Activated gamma-delta T cell treated with anti-CD3 and anti-CD28 coated beads, Interleukin-2, amount 50 U/mL, for 16 hours (primary cell): ENCODE measurements around the gene BRD1.
A peak's percentile ranks its signal among the peaks of the same experiment; 100 is the strongest.
"Not testable (repeated sequence)": the region's sequence is repeated elsewhere in the genome, so short reads cannot be mapped to it uniquely, and the experiment has no call there.

Experiments used
- DNase-seq: peaks from one replicate; pipeline ENCODE4 v3.0.0-alpha.2; 2020; ENCODE audit warnings: low read depth

The BRD1 gene

DNA sequence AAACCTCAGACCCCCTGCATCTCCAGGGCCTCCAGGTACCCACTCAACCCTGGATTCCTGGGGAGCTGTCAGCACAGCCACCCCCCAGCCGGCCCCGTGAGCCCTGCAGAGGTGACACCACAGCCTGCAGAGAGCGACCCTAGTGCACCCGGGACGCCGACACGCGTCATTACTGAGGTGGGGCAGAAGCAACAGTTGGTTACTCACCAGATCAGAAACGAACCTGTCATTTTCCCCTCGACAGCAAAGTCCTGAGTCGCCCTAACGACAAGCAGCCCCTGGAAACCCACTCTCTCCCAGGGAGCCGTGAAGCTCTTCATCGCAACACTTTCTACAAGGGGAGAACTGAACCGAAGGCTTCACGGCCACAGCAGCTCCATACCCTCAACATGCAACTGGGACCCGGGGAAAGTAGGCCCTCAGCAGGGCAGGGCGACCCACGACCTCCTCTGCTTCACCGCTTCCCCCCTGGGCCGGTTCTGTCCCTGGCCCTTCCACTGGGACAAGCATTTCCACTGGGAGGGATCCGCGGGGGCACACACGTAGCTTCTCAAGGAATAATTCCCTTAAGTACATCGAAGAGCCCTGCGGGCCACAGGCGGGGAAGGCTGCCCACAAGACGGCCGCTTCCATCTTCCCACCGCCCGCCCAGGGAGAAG is 1.6 kb downstream of the BRD1 start:
- peak; percentile 42 for DNase-seq

GRCh38 chr22:49825436-49825835 is 2.2 kb downstream of the BRD1 start:
- DNase-seq = no peak

DNA sequence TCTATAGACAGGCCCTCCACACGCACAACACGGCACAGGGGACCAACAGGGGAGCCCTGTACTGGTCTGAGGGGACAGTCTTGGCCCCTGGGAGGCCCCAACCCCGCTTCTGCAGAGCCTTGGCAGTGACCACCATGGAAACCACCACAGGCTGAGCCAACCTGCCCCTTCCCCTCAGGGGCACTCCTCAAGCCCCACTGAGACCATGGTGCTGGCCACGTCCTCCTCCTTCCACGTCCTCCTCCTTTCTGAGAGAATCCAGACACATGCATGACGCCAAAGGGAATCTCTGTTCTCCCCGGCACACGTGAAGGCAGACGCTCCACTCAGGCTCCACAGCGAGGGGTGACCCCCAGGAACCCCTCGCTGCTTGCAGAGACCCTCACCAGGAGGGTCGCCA is 2.7 kb downstream of the BRD1 start:
- no peak for DNase-seq

DNA sequence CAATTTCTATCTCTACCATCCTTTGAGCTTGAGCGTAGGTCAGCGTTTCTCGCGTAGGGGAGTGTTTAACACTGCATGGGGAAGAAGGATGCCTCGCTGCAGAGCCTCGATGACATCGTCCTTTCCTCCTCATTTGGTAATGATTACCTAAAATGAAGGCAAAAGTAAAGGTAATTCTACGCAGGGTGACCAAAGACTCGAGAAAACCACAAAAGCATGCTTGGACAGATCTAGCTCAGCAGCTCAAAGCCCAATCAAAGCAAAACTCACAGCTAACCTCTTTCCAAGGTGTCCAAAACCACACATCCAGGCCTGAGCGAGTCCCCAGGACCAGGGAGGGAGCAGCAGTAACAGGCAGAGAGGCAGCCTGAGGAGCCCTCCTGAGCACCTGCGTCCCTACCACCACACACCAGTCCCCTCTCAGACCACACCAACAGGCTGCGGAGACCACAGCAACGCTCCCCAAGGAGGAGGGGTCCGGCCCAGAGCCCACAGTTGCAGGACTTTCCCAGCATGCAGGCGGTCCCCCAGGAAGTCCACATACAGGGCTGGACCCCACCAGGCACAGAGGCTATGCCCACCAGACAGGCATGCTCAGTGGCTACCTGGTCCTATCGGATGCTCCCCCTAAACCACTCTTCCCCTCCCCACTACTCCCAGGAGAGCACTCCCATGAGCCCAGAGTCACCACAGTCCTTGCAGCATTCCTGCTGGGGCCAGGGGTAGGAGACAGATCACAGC is 3.3 kb downstream of the BRD1 start:
- no peak for DNase-seq

GRCh38 chr22:49823289-49824045 is 4.2 kb downstream of the BRD1 start:
- no peak for DNase-seq

DNA sequence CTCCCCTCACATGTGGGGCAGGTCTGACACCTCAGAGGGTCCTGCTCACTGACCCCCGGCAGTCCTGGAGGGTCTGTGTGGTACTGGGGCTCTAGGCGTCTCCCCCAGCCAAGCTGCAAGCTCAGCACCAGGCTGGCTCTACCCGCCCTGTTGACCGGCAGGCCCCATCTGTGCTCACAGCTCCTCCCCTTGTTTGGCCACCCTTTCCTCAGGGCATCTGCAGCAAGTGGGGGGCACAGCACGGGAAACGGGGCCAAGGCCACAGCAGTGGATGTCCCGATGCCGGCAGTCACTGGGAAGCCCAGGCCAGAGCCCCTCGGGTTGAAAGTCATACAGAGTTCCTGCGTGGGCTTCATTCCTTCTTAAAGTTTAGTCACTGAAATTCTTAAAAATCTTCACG is 5.9 kb downstream of the BRD1 start:
- DNase-seq = not testable (repeated sequence)

- no peak for DNase-seq
These were observed 6.7 kb downstream of the BRD1 start for GRCh38 chr22:49820984-49821383.

DNA sequence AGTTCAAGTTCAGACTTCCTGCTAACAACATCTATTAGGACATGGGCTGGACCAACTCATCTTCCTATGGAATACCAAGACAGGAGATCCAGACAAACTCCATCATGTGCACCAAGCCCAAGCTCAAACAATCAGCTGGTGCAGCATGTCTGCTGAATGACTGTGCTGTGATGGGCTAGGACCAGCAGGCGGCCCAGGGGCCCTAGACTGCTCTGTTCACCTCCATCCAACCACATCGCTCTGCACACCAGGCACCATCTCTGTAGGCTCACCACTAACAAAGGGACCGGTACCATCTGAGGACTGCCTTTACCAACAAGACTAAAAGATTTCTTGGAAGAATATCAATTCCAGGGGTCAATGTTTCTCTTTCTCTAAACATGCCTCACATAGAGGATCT is 10.3 kb downstream of the BRD1 start:
- DNase-seq = no peak

DNA sequence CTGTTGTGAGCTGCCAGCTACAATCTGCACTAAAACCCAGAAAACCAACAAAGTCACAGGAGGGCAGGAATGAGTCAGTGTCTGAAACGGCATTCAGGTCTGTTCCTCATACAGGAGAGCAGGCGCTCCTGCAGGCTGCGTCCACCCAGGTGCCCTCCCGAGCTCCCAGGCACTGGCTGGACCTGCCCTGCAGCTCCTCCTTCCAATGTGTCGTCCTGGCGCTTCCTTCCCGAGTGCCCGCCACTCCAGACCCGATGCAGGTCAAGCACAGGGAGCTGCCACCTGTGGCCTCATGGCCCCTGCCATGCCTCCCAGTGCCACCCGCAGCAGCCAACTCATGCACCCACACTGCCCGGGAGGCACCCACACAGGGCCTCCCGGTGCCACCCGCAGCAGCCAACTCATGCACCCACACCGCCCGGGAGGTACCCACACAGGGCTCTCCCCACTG is 12.0 kb downstream of the BRD1 start:
- DNase-seq = no peak

- no peak for DNase-seq
These were observed 12.8 kb downstream of the BRD1 start for GRCh38 chr22:49814856-49815255.

DNA sequence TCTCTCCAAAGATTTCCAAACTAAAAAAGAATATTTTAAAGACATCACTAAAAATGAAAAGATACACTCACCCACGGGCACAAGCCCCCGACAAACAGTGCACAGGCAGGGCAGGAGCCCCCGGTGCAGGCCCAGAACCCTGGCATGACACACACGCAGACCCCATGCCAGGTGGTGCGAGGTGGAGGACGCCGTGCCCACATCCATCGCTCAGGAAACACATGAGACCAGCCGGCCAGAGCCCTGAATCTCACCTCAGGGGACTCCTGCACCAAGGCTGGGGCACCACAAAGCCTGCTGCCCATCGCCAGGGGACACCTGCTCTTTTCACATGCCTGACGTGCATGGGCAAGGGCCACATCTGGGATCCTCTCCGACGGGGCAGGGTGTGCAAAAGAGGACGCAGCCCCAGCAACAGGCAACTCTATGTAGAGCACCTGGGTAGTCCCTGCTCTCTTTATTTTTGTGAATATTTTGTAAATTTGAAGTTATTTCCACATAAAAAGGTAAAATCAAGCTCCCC is 13.4 kb downstream of the BRD1 start:
- no peak for DNase-seq

- no peak for DNase-seq
These were observed 14.8 kb downstream of the BRD1 start for GRCh38 chr22:49812838-49813237.

DNA sequence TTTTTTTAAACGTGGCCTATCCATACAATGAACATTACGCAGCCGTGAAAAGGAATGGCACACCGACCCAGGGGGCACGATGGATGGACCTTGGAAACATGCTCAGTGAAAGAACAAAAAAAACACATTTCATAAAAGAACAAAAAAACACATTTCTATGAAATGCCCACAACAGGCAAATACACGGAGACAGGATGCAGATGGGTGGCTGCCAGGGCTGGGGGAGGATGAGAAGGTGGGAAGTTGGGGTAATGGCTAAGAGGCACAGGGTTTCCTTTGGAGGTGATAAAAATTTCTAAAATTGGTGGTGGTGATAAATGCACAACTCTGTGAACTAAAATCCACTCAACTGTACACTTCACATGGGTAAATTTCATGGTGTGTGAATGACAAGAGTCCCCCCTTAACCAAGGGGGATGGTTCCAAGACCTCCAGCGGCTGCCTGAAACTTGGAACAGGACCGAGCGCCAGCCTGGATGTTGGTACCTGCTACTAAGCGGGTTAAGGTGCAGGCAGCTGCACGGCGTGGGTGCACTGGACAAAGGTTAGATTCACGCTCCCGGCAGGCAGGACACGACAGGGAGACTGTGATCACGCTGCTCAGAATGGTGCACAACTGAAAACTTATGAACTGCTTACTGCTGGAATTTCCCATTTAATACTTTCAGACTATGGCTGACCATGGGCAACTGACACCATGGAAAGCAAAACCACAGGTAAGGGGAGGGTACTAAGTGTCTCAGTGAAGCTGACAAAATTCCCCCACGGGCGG is 16.5 kb downstream of the BRD1 start:
- DNase-seq = no peak

DNA sequence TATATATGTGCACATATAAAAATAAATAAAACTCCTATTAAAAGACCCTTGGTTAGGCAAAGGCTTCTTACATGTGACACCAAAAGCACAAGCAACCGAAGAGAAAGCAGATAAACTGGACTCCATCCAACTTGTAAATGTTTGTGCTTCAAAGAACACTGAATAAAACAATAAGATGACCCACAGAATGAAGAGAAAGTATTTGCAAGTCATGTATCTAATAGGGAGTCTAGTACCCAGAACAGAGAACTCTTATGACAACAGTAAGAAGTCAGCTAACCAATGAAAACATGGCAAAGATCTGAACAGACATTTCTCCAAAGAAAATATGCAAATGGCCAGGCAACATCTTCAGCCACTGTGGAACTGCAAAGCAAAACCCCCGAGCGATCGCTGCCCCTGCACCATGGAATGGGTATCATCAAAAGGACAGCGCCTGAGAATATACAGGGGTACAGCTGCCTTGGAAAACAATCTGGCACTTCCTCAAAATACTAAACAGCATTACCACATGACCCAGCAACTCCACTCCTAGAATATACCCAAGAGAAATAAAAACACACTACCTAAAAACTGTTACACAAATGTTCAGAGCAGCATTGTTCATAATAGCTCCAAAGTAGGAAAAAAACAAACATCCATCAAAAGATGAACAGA is 17.2 kb downstream of the BRD1 start:
- no peak for DNase-seq

DNA sequence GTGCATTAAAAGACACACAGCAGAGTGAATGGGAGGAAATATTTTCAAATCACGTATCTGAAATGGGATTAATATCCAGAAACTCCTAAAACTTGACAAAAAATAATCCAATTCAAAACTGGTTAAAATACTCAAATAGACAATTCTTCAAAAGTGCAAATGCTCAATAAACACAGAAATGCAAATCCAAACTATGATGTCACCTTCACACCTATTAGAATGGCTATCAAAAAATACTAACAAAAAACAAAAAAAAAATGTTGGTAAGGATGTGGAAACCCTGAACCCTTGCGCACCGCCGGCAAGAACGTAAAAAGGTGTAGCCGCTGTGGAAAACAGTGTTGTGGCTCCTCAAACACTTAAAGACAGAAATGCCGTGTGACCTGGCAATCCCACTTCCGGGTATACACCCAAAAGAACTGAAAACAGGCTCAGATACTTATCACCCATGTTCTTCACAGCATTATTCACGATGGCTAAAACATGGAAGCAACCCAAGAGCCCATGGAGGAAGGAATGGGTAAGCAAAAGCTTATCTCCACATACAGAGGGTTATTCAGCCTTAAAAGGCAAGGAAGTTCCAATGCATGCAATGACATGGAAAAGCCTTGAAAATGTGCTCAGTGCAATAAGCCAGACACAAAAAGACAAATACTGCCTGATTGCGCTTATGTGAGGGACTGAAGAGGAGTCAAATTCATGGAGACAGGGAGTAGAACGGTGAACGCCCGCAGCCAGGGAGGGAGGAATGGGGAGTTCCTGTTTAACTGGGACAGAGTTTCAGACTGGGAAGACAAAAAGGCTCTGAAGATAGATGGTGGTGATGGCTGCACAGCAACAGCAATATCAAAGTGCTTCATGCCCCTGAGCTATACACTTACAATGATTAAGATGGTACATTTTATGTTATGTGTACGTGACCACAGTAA is 19.6 kb downstream of the BRD1 start:
- no peak for DNase-seq

DNA sequence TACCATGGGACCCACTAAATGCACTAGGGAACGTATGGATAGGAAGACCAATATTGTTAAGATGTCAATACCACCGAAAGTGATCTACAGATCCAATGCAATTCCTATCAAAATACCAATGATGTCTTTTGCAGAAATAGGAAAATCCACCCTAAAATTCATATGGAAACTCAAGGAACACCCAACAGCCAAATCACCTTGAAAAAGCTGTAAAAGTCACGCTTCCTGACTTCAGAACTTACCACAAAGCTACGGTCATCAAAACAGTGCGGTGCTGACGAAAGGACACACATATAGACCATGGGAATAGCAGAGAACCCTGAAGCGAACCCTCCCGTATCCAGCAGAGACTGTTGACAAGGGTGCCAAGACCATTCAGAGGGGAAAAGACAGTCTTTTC is 20.5 kb downstream of the BRD1 start:
- no peak for DNase-seq

DNA sequence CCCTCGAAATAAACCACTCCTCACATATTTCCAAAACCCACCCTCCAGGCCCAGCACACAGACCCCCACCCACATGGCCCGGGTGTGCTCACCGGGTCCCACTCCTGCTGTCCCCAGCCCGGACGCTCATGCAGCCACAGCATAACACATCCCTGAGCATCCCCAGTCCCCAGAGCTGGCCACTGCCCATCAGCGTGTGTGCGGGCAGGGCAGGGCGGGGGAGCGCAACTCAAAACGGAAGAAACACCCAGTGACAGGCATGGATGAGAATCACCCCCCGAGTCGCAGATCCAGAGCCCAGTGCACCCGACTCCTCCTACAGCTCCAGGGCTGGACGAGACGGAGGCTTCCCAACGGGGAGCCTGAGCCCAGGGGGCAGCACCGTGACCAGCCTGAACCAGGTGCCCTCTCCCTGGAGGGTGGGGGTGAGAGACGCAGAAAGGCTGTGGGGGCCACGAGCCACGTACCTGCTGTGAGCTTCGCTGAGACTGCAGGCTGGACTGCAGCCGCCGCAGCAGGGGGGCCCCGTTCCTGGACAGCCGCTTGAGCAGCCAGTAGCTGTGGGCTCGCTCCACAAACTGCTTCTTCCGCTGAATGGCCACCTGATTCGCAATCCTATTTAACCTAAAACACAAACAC is 23.8 kb downstream of the BRD1 start:
- DNase-seq = no peak

DNA sequence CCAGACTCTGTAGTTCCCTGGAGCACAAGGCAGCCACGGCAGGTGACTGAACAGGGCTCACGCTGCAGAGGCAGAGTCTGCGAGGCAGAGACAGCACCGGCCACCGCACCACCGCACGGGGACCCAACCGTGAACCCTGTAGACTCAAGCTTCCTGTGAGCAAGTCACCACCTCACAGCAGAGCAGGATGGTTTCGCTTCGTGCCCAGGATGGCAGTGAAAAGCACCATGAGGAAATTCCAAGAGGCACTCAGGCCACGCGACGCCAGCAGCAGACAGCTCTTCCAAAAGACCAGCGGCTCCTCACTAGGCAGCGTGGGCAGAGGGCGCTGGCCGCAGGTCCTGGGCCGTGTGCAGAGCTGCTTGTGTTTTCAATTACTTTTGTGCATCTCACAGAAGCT is 24.5 kb downstream of the BRD1 start:
- no peak for DNase-seq

- no peak for DNase-seq
These were observed 26.1 kb downstream of the BRD1 start for GRCh38 chr22:49801391-49802060.
